Measurements from ENCODE around the gene CABCOCO1. TPM values are rescaled to one million over a fixed set of nuclear protein-coding genes. Genes with fewer than 3 reads are reported as not detected.

CABCOCO1 gene
- total RNA-seq, result not detected
- long read RNA-seq, result 0 reads

GRCh38 chr10:61662794-61663259 is at the start of gene CABCOCO1:
Gene CABCOCO1, plus strand, starts transcription at chr10:61662929. Its CDS starts 44 bp downstream, at chr10:61662973.
- intact Hi-C loops (cut with DNase I), result no loop called here
- DNase-seq (ENCODE audit: low spot score), result peak; percentile 81

GRCh38 chr10:61613665-61614064 is 49.1 kb upstream of the CABCOCO1 start:
- intact Hi-C loops (cut with DNase I), result no loop called here
- no peak for DNase-seq (ENCODE audit: low spot score)

GRCh38 chr10:61616611-61617010 is 46.1 kb upstream of the CABCOCO1 start:
- intact Hi-C loops (cut with DNase I), result no loop called here
- no peak for DNase-seq (ENCODE audit: low spot score)

- intact Hi-C loops (cut with DNase I), result no loop called here
- no peak for DNase-seq (ENCODE audit: low spot score)
Measured at GRCh38 chr10:61617180-61617579, 45.5 kb upstream of the CABCOCO1 start.

GRCh38 chr10:61617586-61617985 is 45.1 kb upstream of the CABCOCO1 start:
- intact Hi-C loops (cut with DNase I), result no loop called here
- DNase-seq (ENCODE audit: low spot score), result no peak

GRCh38 chr10:61618388-61618961 is 44.3 kb upstream of the CABCOCO1 start:
- intact Hi-C loops (cut with DNase I), result no loop called here
- no peak for DNase-seq (ENCODE audit: low spot score)

- intact Hi-C loops (cut with DNase I), result no loop called here
- no peak for DNase-seq (ENCODE audit: low spot score)
Measured at GRCh38 chr10:61620506-61620905, 42.2 kb upstream of the CABCOCO1 start.

GRCh38 chr10:61621605-61622051 is 41.1 kb upstream of the CABCOCO1 start:
- intact Hi-C loops (cut with DNase I), result no loop called here
- no peak for DNase-seq (ENCODE audit: low spot score)

GRCh38 chr10:61623161-61623560 is 39.6 kb upstream of the CABCOCO1 start:
- intact Hi-C loops (cut with DNase I), result no loop called here
- DNase-seq (ENCODE audit: low spot score), result no peak

- intact Hi-C loops (cut with DNase I), result no loop called here
- DNase-seq (ENCODE audit: low spot score), result no peak
Measured at GRCh38 chr10:61626209-61626608, 36.5 kb upstream of the CABCOCO1 start.

GRCh38 chr10:61627266-61627665 is 35.5 kb upstream of the CABCOCO1 start:
- intact Hi-C loops (cut with DNase I), result no loop called here
- DNase-seq (ENCODE audit: low spot score), result no peak

- intact Hi-C loops (cut with DNase I), result no loop called here
- no peak for DNase-seq (ENCODE audit: low spot score)
Measured at GRCh38 chr10:61628151-61628874, 34.4 kb upstream of the CABCOCO1 start.

- DNase-seq (ENCODE audit: low spot score), result no peak
- intact Hi-C loops (cut with DNase I), result no loop called here
Measured at GRCh38 chr10:61628875-61629513, 33.7 kb upstream of the CABCOCO1 start.

- intact Hi-C loops (cut with DNase I), result no loop called here
- DNase-seq (ENCODE audit: low spot score), result no peak
Measured at GRCh38 chr10:61629576-61629975, 33.2 kb upstream of the CABCOCO1 start.

GRCh38 chr10:61632057-61632670 is 30.6 kb upstream of the CABCOCO1 start:
- DNase-seq (ENCODE audit: low spot score), result no peak
- intact Hi-C loops (cut with DNase I), result no loop called here

GRCh38 chr10:61633665-61634064 is 29.1 kb upstream of the CABCOCO1 start:
- DNase-seq (ENCODE audit: low spot score), result no peak
- intact Hi-C loops (cut with DNase I), result no loop called here

GRCh38 chr10:61634746-61635145 is 28.0 kb upstream of the CABCOCO1 start:
- intact Hi-C loops (cut with DNase I), result no loop called here

GRCh38 chr10:61635471-61635870 is 27.3 kb upstream of the CABCOCO1 start:
- DNase-seq (ENCODE audit: low spot score), result no peak
- intact Hi-C loops (cut with DNase I), result no loop called here

More at GRCh38 chr10:61634746-61635145, 28.0 kb upstream of the CABCOCO1 start:
- no peak for DNase-seq (ENCODE audit: low spot score)

- intact Hi-C loops (cut with DNase I), result no loop called here
- no peak for DNase-seq (ENCODE audit: low spot score)
Measured at GRCh38 chr10:61635932-61636331, 26.8 kb upstream of the CABCOCO1 start.

GRCh38 chr10:61639952-61640351 is 22.8 kb upstream of the CABCOCO1 start:
- DNase-seq (ENCODE audit: low spot score), result no peak
- intact Hi-C loops (cut with DNase I), result no loop called here
